Endothelial cell of umbilical vein (primary cell): ENCODE results near the gene SAE1.

Experiments
- CTCF ChIP-seq, 2 donors: IDR thresholded peaks; 1 replicate in 1 of 2; 2 replicates in 1 of 2; pipeline ENCODE4 v1.5.1; 2011; ENCODE audit warnings: low read length in 2 of 2, mild to moderate bottlenecking in 2 of 2, moderate library complexity in 2 of 2, control low read depth in 1 of 2, inconsistent platforms in 1 of 2, low read depth in 1 of 2; ENCODE audit not compliant: insufficient read depth in 1 of 2; ENCODE audit errors: extremely low read depth in 1 of 2
- EZH2 ChIP-seq: IDR thresholded peaks from 2 replicates; pipeline ENCODE4 v1.6.1; 2012; ENCODE audit warnings: borderline replicate concordance, low read depth, mild to moderate bottlenecking, moderate library complexity, low read length, inconsistent platforms; ENCODE audit not compliant: severe bottlenecking
- MYC ChIP-seq: IDR thresholded peaks from one replicate; pipeline ENCODE4 v1.6.1; 2011; ENCODE audit warnings: mild to moderate bottlenecking, low read depth, low read length
- POLR2AphosphoS5 ChIP-seq: IDR thresholded peaks from 2 replicates; pipeline ENCODE4 v1.6.1; 2012; ENCODE audit warnings: low read depth, mild to moderate bottlenecking, control low read depth, low read length, moderate library complexity; ENCODE audit not compliant: insufficient read depth

GRCh38 chr19:47105874-47106273 is 24.8 kb upstream of the SAE1 start:
- TF ChIP-seq CTCF (IDR thresholded peaks at IDR 0.05; ENCODE audit: extremely low read depth in 1 of 2, insufficient read depth in 1 of 2, low read depth in 1 of 2, low read length in 2 of 2) = no peak
- no peak for TF ChIP-seq POLR2AphosphoS5
- no peak for TF ChIP-seq EZH2
- TF ChIP-seq MYC = no peak
